Glutamatergic neuron (in vitro differentiated cells): ENCODE results near the gene SUGCT. TPM values are rescaled to one million over a fixed set of nuclear protein-coding genes. Genes with fewer than 3 reads are reported as not detected.

ENCODE experiments used
- DNase-seq: peaks from one replicate; pipeline ENCODE4 v3.0.0; 2022
- H3K27ac Mint-ChIP-seq: one replicate; pipeline ENCODE4 v1.8.0; 2020; ENCODE audit warnings: mild to moderate bottlenecking, mixed read lengths, inconsistent platforms; ENCODE audit not compliant: unreplicated experiment
- H3K27me3 Mint-ChIP-seq: one replicate; pipeline ENCODE4 v1.8.0; 2020; ENCODE audit warnings: mild to moderate bottlenecking, moderate library complexity, mixed read lengths, inconsistent platforms; ENCODE audit not compliant: unreplicated experiment
- H3K36me3 Mint-ChIP-seq: one replicate; pipeline ENCODE4 v1.8.0; 2020; ENCODE audit warnings: mild to moderate bottlenecking, mixed read lengths, inconsistent platforms; ENCODE audit not compliant: unreplicated experiment
- H3K4me1 Mint-ChIP-seq: one replicate; pipeline ENCODE4 v1.8.0; 2020; ENCODE audit warnings: mild to moderate bottlenecking, low read depth, mixed read lengths, inconsistent platforms; ENCODE audit not compliant: unreplicated experiment
- H3K4me3 Mint-ChIP-seq: one replicate; pipeline ENCODE4 v1.8.0; 2020; ENCODE audit warnings: mild to moderate bottlenecking, mixed read lengths, inconsistent platforms; ENCODE audit not compliant: unreplicated experiment
- H3K9me3 Mint-ChIP-seq: one replicate; pipeline ENCODE4 v1.8.0; 2020; ENCODE audit warnings: mild to moderate bottlenecking, moderate library complexity, mixed read lengths, inconsistent platforms; ENCODE audit not compliant: unreplicated experiment
- CTCF ChIP-seq: fragments of 200-600 bp; sonication (generic); IDR thresholded peaks from one replicate; pipeline ENCODE4 v1.5.0; 2021; ENCODE audit not compliant: partially characterized antibody, unreplicated experiment
- total RNA-seq: library from RNA; stranded (reverse); fragmentation: NEBNext Ultra II Directional; extraction: Animal tissue kit (Norgen Biotek cat#: 25700); gene quantifications from one replicate; pipeline ENCODE4 v1.2.1, GENCODE V29; 2021; ENCODE audit not compliant: unreplicated experiment

Gene SUGCT
- total RNA-seq, 1 donor from 2014 or later = 1.2 TPM

GRCh38 chr7:40346554-40346953 is 211.7 kb downstream of the SUGCT start:
- TF ChIP-seq CTCF = no peak
- no peak overlapping the region for H3K27ac Mint-ChIP-seq

GRCh38 chr7:40348126-40348728 is 213.4 kb downstream of the SUGCT start:
- no peak overlapping the region for H3K27ac Mint-ChIP-seq
- H3K27me3 Mint-ChIP-seq = no peaks in the 10 kb centered on the region
- H3K9me3 Mint-ChIP-seq = no peaks in the 10 kb centered on the region
- no peak for DNase-seq
- no peaks in the 10 kb centered on the region for H3K36me3 Mint-ChIP-seq
- no peaks in the 10 kb centered on the region for H3K4me1 Mint-ChIP-seq
- no peak for TF ChIP-seq CTCF
- H3K4me3 Mint-ChIP-seq = no peak overlapping the region

More at GRCh38 chr7:40346554-40346953, 211.7 kb downstream of the SUGCT start:
- H3K4me3 Mint-ChIP-seq = no peak overlapping the region
- DNase-seq = no peak
- no peaks in the 10 kb centered on the region for H3K9me3 Mint-ChIP-seq
- H3K27me3 Mint-ChIP-seq = no peaks in the 10 kb centered on the region
- H3K4me1 Mint-ChIP-seq = no peaks in the 10 kb centered on the region
- no peaks in the 10 kb centered on the region for H3K36me3 Mint-ChIP-seq

- Mint-ChIP-seq H3K4me1 (no peaks in the 10 kb centered on the region), H3K9me3 (no peaks in the 10 kb centered on the region), H3K36me3 (no peaks in the 10 kb centered on the region), H3K4me3 (no peak overlapping the region), H3K27me3 (no peaks in the 10 kb centered on the region), H3K27ac (no peak overlapping the region)
- no peak for DNase-seq
- TF ChIP-seq CTCF = no peak
These were observed 215.3 kb downstream of the SUGCT start for GRCh38 chr7:40350100-40350499.

GRCh38 chr7:40354711-40355110 is 219.9 kb downstream of the SUGCT start:
- H3K4me3 Mint-ChIP-seq = no peak overlapping the region
- no peaks in the 10 kb centered on the region for H3K36me3 Mint-ChIP-seq
- H3K4me1 Mint-ChIP-seq = no peaks in the 10 kb centered on the region
- no peak for TF ChIP-seq CTCF
- H3K9me3 Mint-ChIP-seq = no peaks in the 10 kb centered on the region
- no peaks in the 10 kb centered on the region for H3K27me3 Mint-ChIP-seq
- no peak for DNase-seq
- H3K27ac Mint-ChIP-seq = no peak overlapping the region

GRCh38 chr7:40356312-40356711 is 221.5 kb downstream of the SUGCT start:
- DNase-seq = no peak
- Mint-ChIP-seq H3K36me3 (no peaks in the 10 kb centered on the region), H3K27me3 (no peaks in the 10 kb centered on the region), H3K4me1 (no peaks in the 10 kb centered on the region), H3K27ac (no peak overlapping the region), H3K4me3 (no peak overlapping the region), H3K9me3 (no peaks in the 10 kb centered on the region)
- no peak for TF ChIP-seq CTCF
